Activated CD4-positive, alpha-beta T cell treated with anti-CD3 and anti-CD28 coated beads for 24 hours (primary cell): ENCODE measurements around the gene MT1G.
"Not testable (repeated sequence)": the region's sequence is repeated elsewhere in the genome, so short reads cannot be mapped to it uniquely, and the experiment has no call there.

Experiments used
- DNase-seq, 2 donors: peaks; one replicate each; pipeline ENCODE4 v3.0.0-alpha.2; 2020; ENCODE audit warnings: low read depth in 2 of 2

MT1G gene

GRCh38 chr16:56637814-56638750 lies 29.8 kb downstream of the MT1G start, which contains the start of gene MT1A:
MT1A (plus strand) TSS chr16:56638666; CDS start chr16:56638739, 73 bp downstream.
- DNase-seq, result no peak

GRCh38 chr16:56636616-56637413 lies 31.1 kb downstream of the MT1G start:
- DNase-seq, result no peak

GRCh38 chr16:56635441-56635967 lies 32.4 kb downstream of the MT1G start:
- DNase-seq, result no peak

GRCh38 chr16:56634715-56635440 lies 33.0 kb downstream of the MT1G start:
- DNase-seq, result no peak

- DNase-seq, result no peak
Observed at GRCh38 chr16:56633535-56633934, 34.3 kb downstream of the MT1G start.

GRCh38 chr16:56632848-56633365 lies 35.0 kb downstream of the MT1G start:
- DNase-seq, result no peak

GRCh38 chr16:56632156-56632847 lies 35.6 kb downstream of the MT1G start, which contains the start of gene MT1M:
MT1M (plus strand) TSS chr16:56632659; CDS start chr16:56632732, 73 bp downstream.
- DNase-seq, result no peak

GRCh38 chr16:56631832-56632155 lies 36.1 kb downstream of the MT1G start:
- DNase-seq, result no peak

- DNase-seq, result no peak
Observed at GRCh38 chr16:56631197-56631596, 36.7 kb downstream of the MT1G start.

GRCh38 chr16:56630134-56630533 lies 37.7 kb downstream of the MT1G start:
- DNase-seq, result no peak

- no peak for DNase-seq
Observed at GRCh38 chr16:56629531-56629930, 38.3 kb downstream of the MT1G start.

- DNase-seq, result no peak
Observed at GRCh38 chr16:56628486-56629350, 39.1 kb downstream of the MT1G start.

GRCh38 chr16:56626685-56627084 lies 41.2 kb downstream of the MT1G start:
- no peak for DNase-seq

- DNase-seq, result no peak
Observed at GRCh38 chr16:56625943-56626654, 41.8 kb downstream of the MT1G start.

GRCh38 chr16:56625140-56625942 lies 42.5 kb downstream of the MT1G start, which contains the start of gene MT1E:
MT1E (plus strand) TSS chr16:56625781; CDS start chr16:56625852, 71 bp downstream.
- peak; percentile 41 to 55 for DNase-seq

GRCh38 chr16:56623637-56624036 lies 44.2 kb downstream of the MT1G start:
- no peak for DNase-seq

GRCh38 chr16:56623184-56623583 lies 44.7 kb downstream of the MT1G start:
- DNase-seq, result not testable (repeated sequence)
